GM12874 (cell line): Measurements from ENCODE around the gene MRPL11.

ENCODE experiments used
- CTCF ChIP-seq: IDR thresholded peaks from 2 replicates; pipeline ENCODE4 v1.5.1; 2011; ENCODE audit warnings: low read depth, mild to moderate bottlenecking, control low read depth, low read length, moderate library complexity; ENCODE audit not compliant: insufficient read depth

MRPL11 gene

GRCh38 chr11:66476841-66477251, 38.2 kb upstream of the MRPL11 start:
- TF ChIP-seq CTCF: no peak

- TF ChIP-seq CTCF: no peak
Observed at GRCh38 chr11:66476173-66476840, 37.7 kb upstream of the MRPL11 start.

GRCh38 chr11:66475349-66476172, 36.9 kb upstream of the MRPL11 start:
- TF ChIP-seq CTCF: no peak

- no peak for TF ChIP-seq CTCF
Observed at GRCh38 chr11:66473608-66474515, 35.2 kb upstream of the MRPL11 start.

- no peak for TF ChIP-seq CTCF
Observed at GRCh38 chr11:66473167-66473566, 34.5 kb upstream of the MRPL11 start.

GRCh38 chr11:66472054-66472453, 33.4 kb upstream of the MRPL11 start:
- TF ChIP-seq CTCF: no peak

GRCh38 chr11:66471142-66471541, 32.5 kb upstream of the MRPL11 start:
- TF ChIP-seq CTCF: no peak
